GM06990 (cell line): ENCODE results near the gene SAMD11.

Experiments
- DNase-seq: peaks from one replicate; pipeline ENCODE4 v3.0.0-alpha.2; 2011; ENCODE audit not compliant: insufficient read length; ENCODE audit errors: extremely low read depth
- H3K27me3 ChIP-seq: replicated peaks from 2 replicates; pipeline ENCODE4 v1.6.0; 2011; ENCODE audit warnings: low read length; ENCODE audit not compliant: control insufficient read depth, insufficient read depth
- H3K36me3 ChIP-seq: 2 replicates; pipeline ENCODE4 v1.5.1; 2011; ENCODE audit warnings: low read length; ENCODE audit not compliant: control insufficient read depth, insufficient read depth
- H3K4me3 ChIP-seq: replicated peaks from 2 replicates; pipeline ENCODE4 v1.5.1; 2011; ENCODE audit warnings: low read depth, mild to moderate bottlenecking, control low read depth, low read length
- CTCF ChIP-seq: IDR thresholded peaks from 2 replicates; pipeline ENCODE4 v1.5.1; 2011; ENCODE audit warnings: low read length, control low read depth, mild to moderate bottlenecking, inconsistent platforms; ENCODE audit not compliant: insufficient read depth, poor library complexity, severe bottlenecking

The SAMD11 gene

GRCh38 chr1:907611-908451 lies 15.9 kb upstream of the SAMD11 start:
- Histone ChIP-seq H3K27me3 (no peaks in the 10 kb centered on the region; the same call in 1 of the 2 replicates), H3K36me3 (no peaks in the 10 kb centered on the region), H3K4me3 (no peak overlapping the region)
- TF ChIP-seq CTCF, result no peak
- DNase-seq, result peak; percentile 3

GRCh38 chr1:908661-909060 lies 15.1 kb upstream of the SAMD11 start:
- no peaks in the 10 kb centered on the region; the same call in 1 of the 2 replicates for H3K27me3 ChIP-seq
- TF ChIP-seq CTCF, result no peak

GRCh38 chr1:909861-910310 lies 13.8 kb upstream of the SAMD11 start:
- H3K27me3 ChIP-seq, result no peaks in the 10 kb centered on the region; the same call in 1 of the 2 replicates
- H3K4me3 ChIP-seq, result no peak overlapping the region
- peak; percentile 0 for DNase-seq
- H3K36me3 ChIP-seq, result no peaks in the 10 kb centered on the region
- TF ChIP-seq CTCF, result no peak

More at GRCh38 chr1:908661-909060, 15.1 kb upstream of the SAMD11 start:
- no peak for DNase-seq
- Histone ChIP-seq H3K36me3 (no peaks in the 10 kb centered on the region), H3K4me3 (no peak overlapping the region)

- Histone ChIP-seq H3K36me3 (no peaks in the 10 kb centered on the region), H3K27me3 (no peaks in the 10 kb centered on the region; the same call in 1 of the 2 replicates), H3K4me3 (no peak overlapping the region)
- TF ChIP-seq CTCF, result no peak
- peak; percentile 7 for DNase-seq
These were observed 13.3 kb upstream of the SAMD11 start for GRCh38 chr1:910311-910880.

- DNase-seq, result peak; percentile 2
- H3K4me3 ChIP-seq, result no peak overlapping the region
- H3K27me3 ChIP-seq, result no peaks in the 10 kb centered on the region; the same call in 1 of the 2 replicates
- H3K36me3 ChIP-seq, result no peaks in the 10 kb centered on the region
- no peak for TF ChIP-seq CTCF
These were observed 12.6 kb upstream of the SAMD11 start for GRCh38 chr1:910881-911721.
